ENCODE data around the gene GHR.

GHR gene

GRCh38 chr5:42597318-42597937, 174.2 kb downstream of the GHR start:
- DNase-seq (ENCODE audit: low read depth in 4 of 4, low spot score in 1 of 4): no peak

GRCh38 chr5:42598311-42598710, 175.1 kb downstream of the GHR start:
- no peak for DNase-seq (ENCODE audit: low read depth in 4 of 4, low spot score in 1 of 4)

GRCh38 chr5:42599106-42599505, 175.9 kb downstream of the GHR start:
- no peak for DNase-seq (ENCODE audit: low read depth in 4 of 4, low spot score in 1 of 4)

- DNase-seq (ENCODE audit: low read depth in 4 of 4, low spot score in 1 of 4): no peak
Observed at GRCh38 chr5:42600441-42600840, 177.2 kb downstream of the GHR start.

GRCh38 chr5:42604171-42604711, 181.0 kb downstream of the GHR start:
- DNase-seq (ENCODE audit: low read depth in 4 of 4, low spot score in 1 of 4): no peak

- DNase-seq (ENCODE audit: low read depth in 4 of 4, low spot score in 1 of 4): no peak
Observed at GRCh38 chr5:42605490-42605889, 182.3 kb downstream of the GHR start.

- DNase-seq (ENCODE audit: low read depth in 4 of 4, low spot score in 1 of 4): no peak
Observed at GRCh38 chr5:42606464-42606869, 183.2 kb downstream of the GHR start.

GRCh38 chr5:42611437-42611836, 188.2 kb downstream of the GHR start:
- DNase-seq (ENCODE audit: low read depth in 4 of 4, low spot score in 1 of 4): no peak

GRCh38 chr5:42612750-42613366, 189.6 kb downstream of the GHR start:
- DNase-seq (ENCODE audit: low read depth in 4 of 4, low spot score in 1 of 4): no peak

- no peak for DNase-seq (ENCODE audit: low read depth in 4 of 4, low spot score in 1 of 4)
Observed at GRCh38 chr5:42614509-42614908, 191.3 kb downstream of the GHR start.

GRCh38 chr5:42620579-42621216, 197.5 kb downstream of the GHR start:
- no peak for DNase-seq (ENCODE audit: low read depth in 4 of 4, low spot score in 1 of 4)

- DNase-seq (ENCODE audit: low read depth in 4 of 4, low spot score in 1 of 4): no peak
Observed at GRCh38 chr5:42621242-42621641, 198.0 kb downstream of the GHR start.

GRCh38 chr5:42621662-42622061, 198.4 kb downstream of the GHR start:
- no peak for DNase-seq (ENCODE audit: low read depth in 4 of 4, low spot score in 1 of 4)

GRCh38 chr5:42624912-42625311, 201.7 kb downstream of the GHR start:
- DNase-seq (ENCODE audit: low read depth in 4 of 4, low spot score in 1 of 4): no peak

- no peak for DNase-seq (ENCODE audit: low read depth in 4 of 4, low spot score in 1 of 4)
Observed at GRCh38 chr5:42626462-42626861, 203.2 kb downstream of the GHR start.

GRCh38 chr5:42628821-42629220, 205.6 kb downstream of the GHR start:
- no peak for DNase-seq (ENCODE audit: low read depth in 4 of 4, low spot score in 1 of 4)

- DNase-seq (ENCODE audit: low read depth in 4 of 4, low spot score in 1 of 4): no peak
Observed at GRCh38 chr5:42629284-42629683, 206.0 kb downstream of the GHR start.

- DNase-seq (ENCODE audit: low read depth in 4 of 4, low spot score in 1 of 4): no peak
Observed at GRCh38 chr5:42631241-42631640, 208.0 kb downstream of the GHR start.

- no peak for DNase-seq (ENCODE audit: low read depth in 4 of 4, low spot score in 1 of 4)
Observed at GRCh38 chr5:42632354-42632900, 209.2 kb downstream of the GHR start.

- DNase-seq (ENCODE audit: low read depth in 4 of 4, low spot score in 1 of 4): no peak
Observed at GRCh38 chr5:42634575-42634974, 211.3 kb downstream of the GHR start.

GRCh38 chr5:42636425-42636824, 213.2 kb downstream of the GHR start:
- DNase-seq (ENCODE audit: low read depth in 4 of 4, low spot score in 1 of 4): no peak

- no peak for DNase-seq (ENCODE audit: low read depth in 4 of 4, low spot score in 1 of 4)
Observed at GRCh38 chr5:42636946-42637345, 213.7 kb downstream of the GHR start.
